Measurements from ENCODE around the gene SRSF7.

- TF ChIP-seq CTCF (IDR thresholded peaks at IDR 0.05; ENCODE audit: borderline replicate concordance, extremely low read depth, low read length, poor library complexity, severe bottlenecking) = no peak
- TF ChIP-seq EZH2 (IDR thresholded peaks at IDR 0.05; ENCODE audit: borderline replicate concordance, low read depth, low read length, severe bottlenecking) = no peak
These were observed 41.6 kb upstream of the SRSF7 start for GRCh38 chr2:38792751-38793150.

All from DND-41 (cell line).